SH-SY5Y (cell line): Measurements from ENCODE around the gene NAA40.
A peak's percentile ranks its signal among the peaks of the same experiment; 100 is the strongest.

Source experiments
- GATA2 ChIP-seq: IDR thresholded peaks from 2 replicates; pipeline ENCODE4 v1.6.1; 2011; ENCODE audit warnings: mild to moderate bottlenecking, low read depth, low read length
- GATA3 ChIP-seq: IDR thresholded peaks from 2 replicates; pipeline ENCODE4 v1.6.1; 2011; ENCODE audit warnings: low read depth, mild to moderate bottlenecking, low read length, moderate library complexity

NAA40 gene

DNA sequence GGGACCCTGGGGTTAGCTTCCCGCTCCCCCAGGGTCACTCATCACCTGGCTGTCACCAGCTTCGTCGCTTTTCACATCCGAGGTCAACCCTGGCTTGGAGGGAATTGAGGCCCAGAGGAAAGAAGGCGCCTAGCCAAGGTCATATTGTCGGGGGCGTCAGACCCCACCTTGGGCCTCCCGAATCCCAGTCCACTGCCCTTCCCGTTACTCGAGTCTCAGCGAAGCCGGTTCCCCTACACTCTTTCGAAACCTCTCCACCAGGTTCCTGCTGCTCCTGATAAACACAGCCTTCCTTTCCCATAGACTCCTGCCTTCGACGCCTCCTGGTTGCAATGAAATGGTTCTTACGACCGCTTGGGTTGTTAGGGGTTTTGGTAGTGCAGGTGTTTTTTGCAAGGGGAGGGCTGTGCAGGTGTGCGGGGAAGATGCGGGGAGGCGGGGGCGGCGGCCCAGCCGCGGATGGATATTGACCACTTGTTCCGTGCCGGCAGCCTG lies 642 bp downstream of the NAA40 start:
- TF ChIP-seq GATA3 (no peak), GATA2 (no peak)

DNA sequence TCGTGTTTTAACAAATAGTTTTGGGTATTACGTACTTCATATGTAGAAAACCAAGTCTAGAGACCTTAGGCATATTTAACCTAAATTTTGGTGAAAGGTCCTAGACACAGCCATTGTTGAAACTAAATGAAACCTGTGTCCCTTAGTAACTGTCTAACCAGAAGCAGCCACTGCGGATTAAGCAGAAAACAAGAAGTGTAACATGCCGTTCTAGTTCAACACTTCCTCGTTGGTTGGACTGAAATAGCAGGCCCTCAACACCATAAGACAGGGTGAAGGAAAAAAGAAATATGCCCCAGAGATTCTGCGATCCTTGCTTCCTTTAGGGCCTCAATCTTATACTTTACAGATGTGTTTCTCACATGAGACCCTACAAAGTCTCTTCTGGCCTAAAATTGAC lies 2.0 kb downstream of the NAA40 start:
- TF ChIP-seq GATA3 (no peak), GATA2 (no peak)

DNA sequence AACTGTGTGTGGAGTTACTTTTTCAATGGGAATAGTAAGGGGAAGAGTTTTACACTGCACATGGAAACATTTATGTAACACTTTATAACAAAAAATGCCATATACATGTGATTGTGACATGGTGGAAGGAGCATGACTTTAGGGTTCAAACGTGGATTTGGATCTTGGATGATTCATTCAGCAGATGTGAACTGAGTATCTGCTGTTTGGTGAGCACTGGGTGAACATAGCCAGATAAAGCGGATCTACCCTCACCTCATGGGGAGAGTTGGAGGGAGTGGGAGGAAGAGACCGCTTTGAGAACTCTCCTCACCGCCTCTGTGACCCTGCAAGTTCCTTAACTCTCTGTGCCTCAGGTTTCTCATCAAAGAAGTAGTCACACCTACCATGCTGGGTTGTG lies 3.1 kb downstream of the NAA40 start:
- TF ChIP-seq GATA2 (no peak), GATA3 (no peak)

DNA sequence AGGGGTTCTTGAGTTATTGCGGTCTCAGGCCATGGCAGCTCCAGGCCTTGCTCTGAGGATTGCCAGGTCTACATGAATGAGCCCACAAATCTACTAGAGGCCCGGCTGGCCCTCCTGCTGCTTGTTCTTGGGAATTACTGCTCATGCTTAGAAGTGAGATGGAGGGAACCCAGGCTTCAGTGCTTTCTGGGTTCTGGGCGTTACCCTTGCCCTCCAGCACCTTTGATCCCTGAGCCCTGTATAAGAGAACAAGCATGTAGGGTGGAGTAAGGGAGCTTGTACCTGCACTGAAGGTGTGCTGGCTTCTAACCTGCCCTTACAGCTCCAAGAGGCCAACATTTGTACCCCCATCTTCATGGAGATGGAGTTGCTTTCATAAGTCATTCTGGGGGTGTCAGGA lies 4.0 kb downstream of the NAA40 start:
- TF ChIP-seq GATA2 = no peak
- no peak for TF ChIP-seq GATA3

DNA sequence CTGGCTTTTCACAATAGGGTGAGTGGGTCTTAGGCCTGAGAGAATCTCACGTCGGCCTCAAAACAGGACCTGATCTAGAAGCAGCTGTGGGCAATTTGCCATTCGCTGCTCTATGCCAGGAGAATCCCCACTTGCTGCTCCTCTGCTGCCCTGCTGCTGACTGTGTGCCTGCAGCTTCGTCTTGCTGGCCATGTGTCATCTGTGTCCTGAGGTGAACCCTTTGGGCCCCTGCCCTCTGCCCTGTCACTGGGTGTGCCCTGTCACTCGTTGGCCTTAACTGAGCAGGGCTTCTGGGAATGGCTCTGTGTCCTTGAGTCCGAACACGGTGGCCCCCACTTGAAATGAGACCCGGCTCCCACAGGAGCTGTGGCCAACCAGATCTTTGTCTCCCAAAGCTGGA lies 6.2 kb downstream of the NAA40 start:
- TF ChIP-seq GATA2 (no peak), GATA3 (no peak)

DNA sequence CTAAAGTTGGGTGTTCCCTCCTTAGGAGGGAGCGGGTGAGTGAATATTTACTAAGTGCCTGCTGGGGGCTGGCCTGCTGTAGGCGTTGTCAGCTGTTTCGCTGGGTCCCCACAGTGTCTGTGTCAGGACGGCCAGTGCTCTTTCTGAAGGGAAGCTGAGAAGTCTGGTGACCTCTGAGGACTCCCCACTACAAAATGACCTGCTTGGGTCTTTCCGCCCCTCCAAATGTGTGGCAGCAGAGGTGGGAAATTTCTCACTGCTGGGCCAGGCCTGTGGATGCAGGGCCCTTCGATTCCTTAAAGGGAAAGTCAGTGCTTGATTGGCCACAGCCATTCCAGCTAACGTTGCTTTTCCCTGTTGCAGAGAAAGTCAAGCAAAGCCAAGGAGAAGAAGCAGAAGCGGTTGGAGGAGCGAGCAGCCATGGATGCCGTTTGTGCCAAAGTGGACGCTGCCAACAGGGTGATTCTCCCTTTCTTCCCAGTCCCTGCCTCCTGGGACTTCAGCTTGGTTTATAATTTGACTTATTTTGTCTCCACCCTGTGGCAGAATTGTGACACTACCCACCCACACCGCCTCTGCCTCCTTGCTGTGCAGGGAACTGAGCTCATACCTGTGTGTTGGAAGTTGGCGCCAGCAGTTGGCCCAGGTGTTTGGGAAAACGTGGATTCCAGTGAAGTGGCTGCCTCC lies 6.8 kb downstream of the NAA40 start:
- TF ChIP-seq GATA3 (no peak), GATA2 (no peak)

DNA sequence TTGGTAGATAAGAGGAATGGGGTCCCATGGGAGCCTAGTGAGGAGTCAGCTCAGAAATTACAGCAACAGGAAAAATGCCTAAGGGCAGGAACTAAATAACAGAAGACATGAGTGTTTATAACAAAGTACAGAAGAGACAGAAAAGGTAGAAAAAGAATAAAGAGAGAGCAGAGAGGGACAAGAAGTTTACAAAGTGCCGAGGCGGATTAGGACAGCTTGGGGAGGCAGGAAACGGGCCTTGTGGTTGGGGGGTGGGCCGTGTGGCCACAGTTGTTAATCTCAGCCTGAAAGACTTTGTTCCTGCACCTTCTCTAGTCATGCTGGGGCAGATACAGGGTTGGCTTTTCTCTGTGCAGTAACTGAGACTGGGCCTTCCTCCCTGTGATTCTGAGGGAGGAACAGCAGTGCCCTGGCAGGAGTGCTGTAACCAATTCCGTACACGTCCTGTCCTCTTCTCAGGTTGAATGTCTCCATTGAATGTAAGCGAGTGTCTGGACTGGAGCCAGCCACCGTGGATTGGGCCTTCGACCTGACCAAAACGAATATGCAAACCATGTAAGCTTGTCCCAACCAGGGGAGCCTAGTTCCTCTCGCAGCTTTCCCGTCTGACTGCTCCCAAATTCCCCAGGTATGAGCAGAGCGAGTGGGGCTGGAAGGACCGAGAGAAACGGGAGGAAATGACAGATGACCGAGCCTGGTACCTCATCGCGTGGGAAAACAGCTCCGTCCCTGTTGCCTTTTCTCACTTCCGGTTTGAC lies 13.2 kb downstream of the NAA40 start:
- TF ChIP-seq GATA2 = no peak
- TF ChIP-seq GATA3 = no peak

DNA sequence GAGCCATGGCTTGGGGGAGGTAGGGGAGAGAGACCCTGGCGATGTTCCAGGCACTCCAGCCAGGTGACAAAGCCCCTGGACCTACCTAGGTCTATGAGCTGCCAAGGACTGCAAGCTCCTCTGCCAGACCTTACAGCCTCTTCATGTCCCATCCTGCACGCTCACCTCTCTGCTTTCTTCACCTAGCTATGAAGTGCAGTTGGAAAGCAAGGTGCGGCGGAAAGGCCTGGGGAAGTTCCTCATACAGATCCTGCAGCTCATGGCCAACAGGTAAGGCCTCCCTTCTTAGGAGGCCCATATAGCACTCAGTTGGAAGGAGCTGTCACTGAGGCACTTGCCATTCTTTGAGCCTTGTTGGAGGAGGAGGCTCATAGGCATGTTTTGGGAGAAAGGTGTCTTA lies 13.8 kb downstream of the NAA40 start:
- TF ChIP-seq GATA3 (no peak), GATA2 (no peak)

DNA sequence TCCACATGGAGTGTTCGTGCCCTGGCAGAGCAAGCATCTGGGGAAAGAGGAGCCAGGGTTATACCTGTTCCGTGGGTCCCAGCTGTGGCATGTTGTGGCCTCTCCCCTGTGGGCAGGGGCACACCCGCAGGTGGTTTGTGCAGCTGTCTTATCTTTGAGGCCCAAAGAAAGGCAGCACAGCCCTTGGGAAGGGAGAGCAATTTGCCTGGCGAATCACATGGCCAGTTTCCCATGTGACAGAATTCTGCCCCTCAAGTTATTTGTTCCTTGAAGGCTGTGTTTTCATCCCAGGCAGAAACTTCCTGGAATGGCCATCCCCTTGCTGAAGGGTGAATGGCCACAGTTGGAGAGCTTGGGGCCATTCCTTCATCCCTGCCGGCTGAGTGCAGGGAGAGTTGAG lies 19.2 kb downstream of the NAA40 start:
- TF ChIP-seq GATA3 = no peak
- no peak for TF ChIP-seq GATA2

DNA sequence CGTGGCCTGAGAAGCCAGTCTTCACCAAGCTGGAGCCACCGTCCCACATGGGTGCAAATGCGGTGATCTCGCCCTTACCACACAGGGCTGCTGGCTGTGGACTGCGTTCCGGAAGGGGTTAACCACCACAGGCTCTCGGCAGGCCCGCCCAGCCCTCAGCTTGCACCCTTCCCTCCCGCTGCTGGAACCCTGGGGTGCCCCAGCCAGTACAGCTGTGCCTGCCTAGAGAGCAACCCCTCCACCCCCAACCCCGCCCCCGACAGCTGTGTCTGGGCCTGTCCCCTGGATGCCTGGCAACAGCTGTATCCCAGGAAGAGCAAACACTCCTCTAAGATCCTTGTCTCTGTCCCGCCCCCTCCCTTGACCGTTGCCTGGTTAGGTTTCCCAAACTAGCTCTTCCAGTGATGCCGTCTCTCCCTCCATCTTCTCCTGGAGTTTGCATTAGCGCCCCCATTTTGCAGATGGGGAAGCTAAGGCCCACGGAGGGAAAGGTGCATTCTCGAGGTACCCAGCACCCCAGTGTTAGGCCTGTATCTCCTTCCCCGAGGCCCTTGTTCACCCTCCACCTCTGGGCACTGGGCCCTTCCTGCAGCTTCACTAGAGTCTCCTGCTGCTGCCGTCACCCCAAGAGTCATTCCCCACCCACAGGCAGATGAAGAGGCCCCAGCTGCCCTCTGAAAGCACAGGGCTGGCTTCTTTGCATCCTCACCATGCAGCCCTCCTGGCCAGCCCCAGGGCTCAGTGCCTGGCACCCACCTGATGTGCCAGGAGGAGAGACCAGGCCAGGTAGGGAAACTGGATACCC lies 23.0 kb downstream of the NAA40 start:
- TF ChIP-seq GATA3 (no peak), GATA2 (peak; percentile 61)

DNA sequence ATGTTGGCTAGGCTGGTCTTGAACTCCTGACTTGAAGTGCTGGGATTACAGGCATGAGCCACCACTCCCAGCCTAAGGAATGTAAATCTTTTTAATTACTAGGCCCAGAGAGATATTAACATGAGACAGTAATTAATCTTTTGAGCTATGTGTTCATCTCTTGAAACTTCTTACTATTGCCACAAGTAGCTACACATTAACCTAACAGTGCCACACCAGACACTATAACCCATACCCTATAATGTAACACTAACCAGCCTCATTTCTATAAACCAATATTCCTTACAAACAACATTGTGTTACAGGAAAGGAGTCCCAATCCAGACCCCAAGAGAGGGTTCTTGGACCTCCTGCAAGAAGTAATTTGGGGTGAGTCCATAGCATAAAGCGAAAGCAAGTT lies 27.6 kb downstream of the NAA40 start:
- no peak for TF ChIP-seq GATA2

DNA sequence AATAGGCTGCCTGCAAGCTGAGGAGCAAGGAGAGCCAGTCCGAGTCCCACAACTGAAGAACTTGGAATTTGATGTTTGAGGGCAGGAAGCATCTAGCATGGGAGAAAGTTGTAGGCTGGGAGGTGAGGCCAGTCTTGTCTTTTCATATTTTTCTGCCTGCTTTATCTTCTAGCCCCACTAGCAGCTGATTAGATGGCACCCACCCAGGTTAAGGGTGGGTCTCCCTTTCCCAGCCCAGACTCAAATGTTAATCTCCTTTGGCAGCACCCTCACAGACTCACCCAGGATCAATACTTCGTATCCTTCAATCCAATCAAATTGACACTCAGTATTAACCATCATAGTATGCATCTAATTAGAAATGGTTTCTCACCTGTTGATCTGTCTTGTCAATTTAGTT lies 30.7 kb downstream of the NAA40 start:
- TF ChIP-seq GATA2 = no peak
- no peak for TF ChIP-seq GATA3

DNA sequence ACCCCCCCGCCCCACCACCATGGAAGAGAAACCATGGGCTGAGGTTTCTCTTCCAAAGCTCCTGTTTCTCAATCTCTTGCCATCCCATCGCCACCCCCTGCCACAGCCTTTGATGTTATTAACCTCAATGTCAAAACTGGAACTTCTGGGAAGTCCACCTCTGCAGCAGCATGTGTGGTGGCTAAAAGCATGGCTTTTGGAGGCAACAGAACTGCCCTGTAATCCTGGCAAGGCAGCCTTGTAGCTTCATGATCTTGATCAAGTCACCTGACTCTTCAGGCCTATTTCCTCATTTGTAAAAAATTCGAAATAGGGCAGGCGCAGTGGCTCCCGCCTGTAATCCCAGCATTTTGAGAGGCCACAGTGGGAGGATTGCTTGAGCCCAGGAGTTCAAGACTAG lies 32.1 kb downstream of the NAA40 start:
- TF ChIP-seq GATA3 = no peak
- no peak for TF ChIP-seq GATA2
